ENCODE results near the gene RHOA. TPM values are rescaled to one million over a fixed set of nuclear protein-coding genes. Genes with fewer than 3 reads are reported as not detected.
A peak's percentile ranks its signal among the peaks of the same experiment; 100 is the strongest.

The RHOA gene
- total and polyA plus RNA-seq, 4 donors = 144 to 169 (median 160) TPM

GRCh38 chr3:49352281-49352680, 59.5 kb downstream of the RHOA start:
- Histone ChIP-seq H3K27me3 (ENCODE audit: control insufficient read depth in 4 of 4, insufficient read depth in 4 of 4, low read length in 3 of 4) (no peaks in the 10 kb centered on the region), H3K9me3 (ENCODE audit: control insufficient read depth in 4 of 4, low read length in 3 of 4) (no peaks in the 10 kb centered on the region), H3K4me3 (ENCODE audit: low read depth in 1 of 3, low read length in 3 of 3) (no peak overlapping the region), H3K4me1 (ENCODE audit: control insufficient read depth in 4 of 4, insufficient read depth in 4 of 4, low read length in 3 of 4) (peaks cover 6 to 34% (median 24%) of the 10 kb centered on the region in 4 donors), H3K27ac (ENCODE audit: low read depth in 1 of 2, low read length in 2 of 2) (peak overlapping the region; percentile 58 to 91), H3K36me3 (ENCODE audit: control insufficient read depth in 4 of 4, insufficient read depth in 3 of 4, low read depth in 1 of 4, low read length in 3 of 4) (peaks cover 0 to 11% (median 5%) of the 10 kb centered on the region in 4 donors), H3K9ac (ENCODE audit: low read depth in 1 of 2, low read length in 2 of 2) (no peak overlapping the region)
- DNase-seq (ENCODE audit: low spot score) = no peak
- WGBS = 81% methylated on average over 2 of the region's 2 CpGs
- no peak for TF ChIP-seq HNF4A (conservative IDR thresholded peaks at IDR 0.05)
- TF ChIP-seq RXRA (IDR thresholded peaks at IDR 0.05) = no peak

DNA sequence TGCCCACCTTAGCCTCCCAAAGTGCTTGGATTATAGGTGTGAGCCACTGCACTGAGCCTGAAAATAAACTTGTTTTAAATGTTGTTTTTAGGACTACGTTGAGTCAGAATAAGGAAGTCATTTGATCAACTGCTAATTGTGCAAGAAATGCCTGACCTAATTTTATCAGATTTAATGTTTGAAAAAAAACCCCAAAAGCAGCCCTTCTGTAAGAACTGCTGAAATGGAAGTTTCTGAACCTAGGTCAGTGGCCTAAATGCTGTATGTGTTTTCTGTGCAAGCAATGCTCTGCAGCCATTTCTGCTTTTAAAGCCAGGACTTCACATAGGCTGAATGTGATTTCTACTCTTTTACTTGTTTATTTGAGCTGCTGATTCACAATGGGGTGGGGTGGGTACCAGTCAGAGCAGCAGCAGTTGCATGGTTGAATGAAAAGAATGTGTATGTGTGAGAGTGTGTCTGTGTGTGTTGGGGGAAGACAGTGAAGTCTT, 60.2 kb downstream of the RHOA start:
- Histone ChIP-seq H3K9me3 (ENCODE audit: control insufficient read depth in 4 of 4, low read length in 3 of 4) (no peaks in the 10 kb centered on the region), H3K4me1 (ENCODE audit: control insufficient read depth in 4 of 4, insufficient read depth in 4 of 4, low read length in 3 of 4) (peaks cover 6 to 31% (median 21%) of the 10 kb centered on the region in 4 donors), H3K27ac (ENCODE audit: low read depth in 1 of 2, low read length in 2 of 2) (peak overlapping the region; percentile 58 to 91), H3K9ac (ENCODE audit: low read depth in 1 of 2, low read length in 2 of 2) (no peak overlapping the region), H3K4me3 (ENCODE audit: low read depth in 1 of 3, low read length in 3 of 3) (no peak overlapping the region), H3K36me3 (ENCODE audit: control insufficient read depth in 4 of 4, insufficient read depth in 3 of 4, low read depth in 1 of 4, low read length in 3 of 4) (peaks cover 0 to 11% (median 5%) of the 10 kb centered on the region in 4 donors), H3K27me3 (ENCODE audit: control insufficient read depth in 4 of 4, insufficient read depth in 4 of 4, low read length in 3 of 4) (no peaks in the 10 kb centered on the region)
- TF ChIP-seq YY1 (IDR thresholded peaks at IDR 0.05) = peak; percentile 44
- peak in 1 of 2 donors; percentile 66 for TF ChIP-seq JUND (IDR thresholded peaks at IDR 0.05)
- TF ChIP-seq HNF4A (conservative IDR thresholded peaks at IDR 0.05) = no peak
- no peak for TF ChIP-seq HNF4G (IDR thresholded peaks at IDR 0.05)
- peak; percentile 63 for TF ChIP-seq SP1 (IDR thresholded peaks at IDR 0.05)
- no peak for DNase-seq (ENCODE audit: low spot score)
- 12% methylated on average over 1 of the region's 1 CpG for WGBS

DNA sequence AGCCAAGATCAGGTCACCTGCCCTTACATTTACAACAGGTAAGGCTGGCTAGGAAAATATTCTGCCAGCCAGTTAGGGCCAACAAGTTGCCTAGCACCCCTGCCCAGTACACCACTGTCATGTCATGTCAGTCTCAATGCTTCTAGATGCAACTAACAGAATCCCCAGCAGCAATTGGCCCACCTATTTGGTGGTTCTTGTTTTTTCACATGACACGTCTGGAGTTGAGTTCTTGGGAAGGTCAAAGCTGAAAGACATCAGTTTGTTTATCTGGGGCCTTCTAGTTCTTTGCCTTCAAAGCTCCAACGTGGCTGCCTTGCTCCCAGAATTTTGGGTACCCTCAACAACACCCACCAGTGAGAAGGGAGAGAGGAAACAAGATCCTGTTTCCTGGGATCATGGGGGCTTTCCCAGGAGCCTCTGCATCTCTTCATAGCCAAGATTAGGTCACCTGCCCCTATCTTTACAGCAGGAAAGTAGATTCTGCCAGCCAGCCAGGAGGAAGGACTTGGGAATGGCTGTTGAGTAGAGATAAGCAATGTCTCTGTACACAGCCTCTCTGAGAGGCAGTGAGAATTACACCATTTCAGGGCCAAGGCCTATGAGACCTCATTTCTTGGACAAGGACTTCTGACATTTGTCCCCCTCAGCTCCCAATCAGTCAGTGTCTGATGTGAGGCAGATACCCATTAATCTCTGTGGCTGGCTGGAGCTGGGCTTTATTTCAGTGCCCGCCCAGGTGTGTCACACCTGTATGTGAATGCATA, 62.2 kb downstream of the RHOA start:
- no peak for TF ChIP-seq HNF4G (IDR thresholded peaks at IDR 0.05)
- TF ChIP-seq FOXA2 (IDR thresholded peaks at IDR 0.05) = no peak
- TF ChIP-seq, protein P1, sequence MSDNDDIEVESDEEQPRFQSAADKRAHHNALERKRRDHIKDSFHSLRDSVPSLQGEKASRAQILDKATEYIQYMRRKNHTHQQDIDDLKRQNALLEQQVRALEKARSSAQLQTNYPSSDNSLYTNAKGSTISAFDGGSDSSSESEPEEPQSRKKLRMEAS (IDR thresholded peaks at IDR 0.05) = no peak
- TF ChIP-seq TAF1 (conservative IDR thresholded peaks at IDR 0.05) = no peak
- no peak for TF ChIP-seq REST (IDR thresholded peaks at IDR 0.05)
- no peak for TF ChIP-seq JUND (IDR thresholded peaks at IDR 0.05)
- TF ChIP-seq HNF4A (conservative IDR thresholded peaks at IDR 0.05) = no peak
- TF ChIP-seq RAD21 (IDR thresholded peaks at IDR 0.05) = no peak
- TF ChIP-seq CTCF (IDR thresholded peaks at IDR 0.05; ENCODE audit: low read depth, low read length, missing input control) = no peak
- no peak for TF ChIP-seq ATF3 (IDR thresholded peaks at IDR 0.05)
- no peak for TF ChIP-seq EGR1 (IDR thresholded peaks at IDR 0.05; ENCODE audit: low read depth in 2 of 2)
- TF ChIP-seq, protein P2, sequence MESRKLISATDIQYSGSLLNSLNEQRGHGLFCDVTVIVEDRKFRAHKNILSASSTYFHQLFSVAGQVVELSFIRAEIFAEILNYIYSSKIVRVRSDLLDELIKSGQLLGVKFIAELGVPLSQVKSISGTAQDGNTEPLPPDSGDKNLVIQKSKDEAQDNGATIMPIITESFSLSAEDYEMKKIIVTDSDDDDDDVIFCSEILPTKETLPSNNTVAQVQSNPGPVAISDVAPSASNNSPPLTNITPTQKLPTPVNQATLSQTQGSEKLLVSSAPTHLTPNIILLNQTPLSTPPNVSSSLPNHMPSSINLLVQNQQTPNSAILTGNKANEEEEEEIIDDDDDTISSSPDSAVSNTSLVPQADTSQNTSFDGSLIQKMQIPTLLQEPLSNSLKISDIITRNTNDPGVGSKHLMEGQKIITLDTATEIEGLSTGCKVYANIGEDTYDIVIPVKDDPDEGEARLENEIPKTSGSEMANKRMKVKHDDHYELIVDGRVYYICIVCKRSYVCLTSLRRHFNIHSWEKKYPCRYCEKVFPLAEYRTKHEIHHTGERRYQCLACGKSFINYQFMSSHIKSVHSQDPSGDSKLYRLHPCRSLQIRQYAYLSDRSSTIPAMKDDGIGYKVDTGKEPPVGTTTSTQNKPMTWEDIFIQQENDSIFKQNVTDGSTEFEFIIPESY (IDR thresholded peaks at IDR 0.05) = no peak
- TF ChIP-seq RXRA (IDR thresholded peaks at IDR 0.05) = no peak
- no peak for TF ChIP-seq GABPA (IDR thresholded peaks at IDR 0.05 in 1 of 2, conservative IDR thresholded peaks at IDR 0.05 in 1 of 2)
- 68% methylated on average over 3 of the region's 3 CpGs for WGBS
- DNase-seq (ENCODE audit: low spot score) = peak; percentile 58
- Histone ChIP-seq H3K4me3 (ENCODE audit: low read depth in 1 of 3, low read length in 3 of 3) (no peak overlapping the region), H3K36me3 (ENCODE audit: control insufficient read depth in 4 of 4, insufficient read depth in 3 of 4, low read depth in 1 of 4, low read length in 3 of 4) (no peaks in the 10 kb centered on the region), H3K9ac (ENCODE audit: low read depth in 1 of 2, low read length in 2 of 2) (no peak overlapping the region), H3K27me3 (ENCODE audit: control insufficient read depth in 4 of 4, insufficient read depth in 4 of 4, low read length in 3 of 4) (no peaks in the 10 kb centered on the region), H3K4me1 (ENCODE audit: control insufficient read depth in 4 of 4, insufficient read depth in 4 of 4, low read length in 3 of 4) (peaks cover 6 to 23% (median 17%) of the 10 kb centered on the region in 4 donors), H3K9me3 (ENCODE audit: control insufficient read depth in 4 of 4, low read length in 3 of 4) (no peaks in the 10 kb centered on the region), H3K27ac (ENCODE audit: low read depth in 1 of 2, low read length in 2 of 2) (peak overlapping the region; percentile 19 to 57)
